Pancreas (tissue), 10 donors: ENCODE measurements around the gene CLEC2A. TPM values are rescaled to one million over a fixed set of nuclear protein-coding genes. Genes with fewer than 3 reads are reported as not detected.
A peak's percentile ranks its signal among the peaks of the same experiment; 100 is the strongest.

Source experiments
- ATAC-seq, 4 donors: fragments of 200-7000 bp; cut with Tn5 transposase; one replicate each; pipeline versions ENCODE4 v1.8.0 to v1.9.1; 2020; ENCODE audit warnings: mild to moderate bottlenecking in 4 of 4, moderate library complexity in 4 of 4
- DNase-seq, 6 donors: peaks; one replicate each; pipeline ENCODE4 v3.0.0-alpha.2; 2020
- FAIRE-seq: peaks from 2 replicates; lab custom pipeline; 2012; peaks lifted over from hg19 to GRCh38; lab: Jason Lieb, UNC
- H3K27ac ChIP-seq, 4 donors: fragments of 200-600 bp; sonication (generic); 1 replicate in 3 of 4; 2 replicates in 1 of 4; pipeline versions ENCODE4 v1.5.0 to v1.8.0; 2020
- H3K27me3 ChIP-seq, 4 donors: fragments of 200-600 bp; one replicate each; pipeline ENCODE4 v1.8.0; 2021
- H3K36me3 ChIP-seq, 3 donors: fragments of 200-600 bp; sonication (generic) in 1 of 3; one replicate each; pipeline versions ENCODE4 v1.5.0 to v1.8.0; 2020 to 2021
- H3K4me1 ChIP-seq, 3 donors: fragments of 200-600 bp; one replicate each; pipeline ENCODE4 v1.8.0; 2021
- H3K4me3 ChIP-seq, 4 donors: fragments of 200-600 bp; sonication (generic) in 2 of 4; one replicate each; pipeline versions ENCODE4 v1.5.0 to v1.8.0; 2020 to 2021
- H3K9me3 ChIP-seq, 4 donors: fragments of 200-600 bp; one replicate each; pipeline ENCODE4 v1.8.0; 2021
- WGBS, 2 donors: extraction: QIAGEN DNeasy Blood & Tissue Kit; methylation state at CpG; one replicate each; pipeline ENCODE4 v1.1.7; 2013; 5-methylcytosine and 5-hydroxymethylcytosine counted together
- intact Hi-C, 3 donors: fragments of 100-400 bp; cut with DNase I; formaldehyde crosslinking; loops; one replicate each; pipeline versions ENCODE4 v1.11.1 to v1.14.2; 2022
- polyA plus RNA-seq, 2 donors: library from polyadenylated mRNA; stranded (reverse); fragments of 200-250 nt; gene quantifications; one replicate each; pipeline ENCODE4 v1.2.3, GENCODE V29; 2013
- total RNA-seq, 6 donors: library from RNA; stranded (reverse); fragmentation: NEBNext Ultra II Directional in 4 of 6; extraction: Animal tissue kit (Norgen Biotek cat#: 25700) in 4 of 6; gene quantifications; one replicate each; pipeline versions ENCODE4 v1.2.1 to v1.2.4, GENCODE V29; 2021 to 2023
- TF ChIP-seq, protein P1 (sequence below), 4 donors: fragments of 200-600 bp; sonication (generic) in 3 of 4; IDR thresholded peaks; one replicate each; pipeline versions ENCODE4 v1.5.0 to v1.8.0; 2021; ENCODE audit warnings: antibody characterized with exemption in 4 of 4
- donor health status: healthy with polysubstance abuse.
- donor health status: DM: no; HTN: no; CAD: no; lungs with moderate emphysema.
- donor health status: DM: no; HTN: no; CAD: no.
- donor health status: control.
- donor health status: control.
- donor health status: Bipolar disorder and iron deficiency.
- donor health status: DM: yes; HTN: yes; CAD: no.
- donor health status: DM: no; HTN: no; CAD: no.
- donor health status: DM: no; HTN: no; CAD: no.
- donor health status: DM: yes; HTN: yes; CAD: no.

Gene CLEC2A
- total and polyA plus RNA-seq, 8 donors, result not detected

- H3K27me3 ChIP-seq, result no peaks in the 10 kb centered on the region
- peaks cover 0 to 6% (median 0%) of the 10 kb centered on the region in 3 donors for H3K4me1 ChIP-seq
- TF ChIP-seq, protein P1, sequence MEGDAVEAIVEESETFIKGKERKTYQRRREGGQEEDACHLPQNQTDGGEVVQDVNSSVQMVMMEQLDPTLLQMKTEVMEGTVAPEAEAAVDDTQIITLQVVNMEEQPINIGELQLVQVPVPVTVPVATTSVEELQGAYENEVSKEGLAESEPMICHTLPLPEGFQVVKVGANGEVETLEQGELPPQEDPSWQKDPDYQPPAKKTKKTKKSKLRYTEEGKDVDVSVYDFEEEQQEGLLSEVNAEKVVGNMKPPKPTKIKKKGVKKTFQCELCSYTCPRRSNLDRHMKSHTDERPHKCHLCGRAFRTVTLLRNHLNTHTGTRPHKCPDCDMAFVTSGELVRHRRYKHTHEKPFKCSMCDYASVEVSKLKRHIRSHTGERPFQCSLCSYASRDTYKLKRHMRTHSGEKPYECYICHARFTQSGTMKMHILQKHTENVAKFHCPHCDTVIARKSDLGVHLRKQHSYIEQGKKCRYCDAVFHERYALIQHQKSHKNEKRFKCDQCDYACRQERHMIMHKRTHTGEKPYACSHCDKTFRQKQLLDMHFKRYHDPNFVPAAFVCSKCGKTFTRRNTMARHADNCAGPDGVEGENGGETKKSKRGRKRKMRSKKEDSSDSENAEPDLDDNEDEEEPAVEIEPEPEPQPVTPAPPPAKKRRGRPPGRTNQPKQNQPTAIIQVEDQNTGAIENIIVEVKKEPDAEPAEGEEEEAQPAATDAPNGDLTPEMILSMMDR (IDR thresholded peaks at IDR 0.05), result no peak
- DNase-seq (no peak), FAIRE-seq (peak; percentile 87), ATAC-seq (peak in 3 of 4 donors; percentile 72 to 87 (median 85))
- no peaks in the 10 kb centered on the region for H3K36me3 ChIP-seq
- whole genome bisulfite sequencing, 2 donors, result 15 to 18% methylated on average over 11 of the region's 11 CpGs
- intact Hi-C loops, result no loop called here
- peak within 1 kb of the TSS in 3 of 4 donors; percentile 9 to 38 (median 26) for H3K4me3 ChIP-seq
- peak within 1 kb of the TSS in 3 of 4 donors; percentile 17 to 72 (median 72) for H3K27ac ChIP-seq
- H3K9me3 ChIP-seq, result no peaks in the 10 kb centered on the region
Measured at GRCh38 chr12:9869307-9870161, 62.6 kb downstream of the CLEC2A start, which contains the start of gene CLEC2B. Gene CLEC2B (minus strand): TSS chr12:9869354.

- H3K36me3 ChIP-seq, result no peaks in the 10 kb centered on the region
- H3K4me1 ChIP-seq, result peaks cover 0 to 6% (median 0%) of the 10 kb centered on the region in 3 donors
- no peaks in the 10 kb centered on the region for H3K27me3 ChIP-seq
- H3K4me3 ChIP-seq, result peak overlapping the region in 2 of 4 donors; percentile 26 to 38
- peak overlapping the region in 3 of 4 donors; percentile 17 to 72 (median 72) for H3K27ac ChIP-seq
- 55 to 61% methylated on average over 4 of the region's 4 CpGs for WGBS, 2 donors
- H3K9me3 ChIP-seq, result no peaks in the 10 kb centered on the region
- intact Hi-C loops, result no loop called here
- DNase-seq (no peak), FAIRE-seq (peak; percentile 72), ATAC-seq (no peak)
- TF ChIP-seq, protein P1 (IDR thresholded peaks at IDR 0.05), result no peak
Measured at GRCh38 chr12:9868951-9869306, 63.2 kb downstream of the CLEC2A start.

DNA sequence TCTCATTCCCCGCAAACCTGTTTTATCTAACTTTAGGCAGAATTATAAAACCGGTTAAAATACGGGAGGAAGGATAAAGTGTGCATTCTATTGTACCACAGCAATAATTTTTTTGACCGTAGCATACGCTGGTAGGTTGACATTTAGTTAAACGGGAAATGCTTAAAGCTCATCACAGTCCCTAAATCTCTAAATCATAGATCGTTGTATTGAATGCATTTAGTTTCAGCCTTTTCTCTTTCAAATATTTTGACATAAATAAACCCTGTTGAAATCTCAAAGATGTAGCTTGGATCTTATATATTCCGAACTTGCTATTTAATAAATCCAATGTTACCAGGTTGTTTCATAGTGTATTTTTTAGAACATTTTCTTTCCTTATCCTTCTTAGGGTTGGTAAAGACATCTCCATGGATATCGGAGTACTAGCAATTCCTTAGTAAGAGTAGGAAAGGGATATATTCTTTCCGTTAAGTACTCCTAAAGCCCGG is 63.8 kb downstream of the CLEC2A start:
- intact Hi-C loops, result no loop called here
- 82% methylated on average over 11 of the region's 11 CpGs for WGBS, 2 donors
- Histone ChIP-seq H3K9me3 (no peaks in the 10 kb centered on the region), H3K27me3 (peaks cover 0 to 2% (median 0%) of the 10 kb centered on the region in 4 donors), H3K27ac (peak overlapping the region in 2 of 4 donors; percentile 72), H3K4me3 (peak overlapping the region in 2 of 4 donors; percentile 26 to 38), H3K4me1 (peaks cover 0 to 6% (median 0%) of the 10 kb centered on the region in 3 donors), H3K36me3 (no peaks in the 10 kb centered on the region)
- no peak for ATAC-seq
- TF ChIP-seq, protein P1 (IDR thresholded peaks at IDR 0.05), result no peak
- no peak for DNase-seq
- FAIRE-seq, result no peak

- TF ChIP-seq, protein P1 (IDR thresholded peaks at IDR 0.05), result no peak
- intact Hi-C loops, result no loop called here
- Histone ChIP-seq H3K27me3 (peaks cover 0 to 3% (median 0%) of the 10 kb centered on the region in 4 donors), H3K9me3 (no peaks in the 10 kb centered on the region), H3K4me1 (peaks cover 0 to 6% (median 0%) of the 10 kb centered on the region in 3 donors), H3K36me3 (no peaks in the 10 kb centered on the region), H3K4me3 (peak overlapping the region in 1 of 4 donors; percentile 38), H3K27ac (peak overlapping the region in 1 of 4 donors; percentile 5)
- 52 to 72% methylated on average over 4 of the region's 4 CpGs for WGBS, 2 donors
- no peak for DNase-seq
- ATAC-seq, result no peak
- no peak for FAIRE-seq
Measured at GRCh38 chr12:9867531-9867930, 64.6 kb downstream of the CLEC2A start.
